HG03135 (cell line): ENCODE measurements around the gene DEPDC4.
"Not testable (repeated sequence)": the region's sequence is repeated elsewhere in the genome, so short reads cannot be mapped to it uniquely, and the experiment has no call there.

Experiments
- ATAC-seq: cut with Tn5 transposase; IDR thresholded peaks from one replicate; pipeline ENCODE4 v1.9.1; 2021; ENCODE audit warnings: mild to moderate bottlenecking, moderate library complexity; ENCODE audit not compliant: unreplicated experiment

The DEPDC4 gene

DNA sequence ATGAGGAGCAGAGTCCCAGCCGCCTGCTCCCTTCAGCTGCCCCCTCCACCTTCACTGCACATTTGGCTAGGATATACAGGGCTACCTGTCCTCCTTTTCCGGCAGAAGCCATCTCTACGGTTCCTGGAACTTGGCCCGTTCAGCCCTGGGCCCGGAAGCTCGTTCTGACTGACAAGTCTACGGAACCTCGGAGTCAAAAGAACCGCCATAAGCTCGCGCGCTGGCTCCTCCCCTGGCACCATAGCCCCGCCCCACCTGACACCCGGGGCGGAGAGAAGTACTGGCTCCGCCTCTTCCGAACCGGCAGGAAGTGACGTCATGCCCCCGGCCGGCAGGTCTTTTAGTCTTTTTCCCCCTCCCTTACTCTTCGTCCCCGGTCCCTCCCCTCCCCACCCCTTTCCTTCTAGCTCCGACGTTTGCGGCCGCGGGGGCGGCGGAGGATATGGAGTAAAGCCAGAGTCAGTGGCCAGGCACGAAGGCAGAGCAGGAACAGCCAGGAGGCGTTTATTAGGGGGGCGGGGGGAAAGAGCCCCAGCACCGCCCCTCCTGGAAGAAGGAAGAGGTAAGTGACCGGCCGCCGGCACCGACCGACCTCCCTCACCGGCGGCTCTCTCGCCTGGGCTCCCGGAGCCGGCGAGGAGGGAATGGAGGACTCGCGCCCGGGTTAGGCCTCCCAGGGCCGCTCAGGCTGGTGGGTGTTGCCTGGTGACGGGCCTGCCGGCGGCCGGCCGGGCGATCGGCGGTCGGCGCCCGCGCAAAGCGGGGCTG is at the start of gene DEPDC4, which contains the start of gene SCYL2:
Gene DEPDC4 (minus strand): TSS at position 245 of the 768 bp plus-strand sequence. CDS start 3 bp downstream, at position 242.
Gene SCYL2 (plus strand): TSS at position 343 of the 768 bp plus-strand sequence. CDS start 15,794 bp downstream, outside the sequence.
- ATAC-seq, result peak; percentile 94

DNA sequence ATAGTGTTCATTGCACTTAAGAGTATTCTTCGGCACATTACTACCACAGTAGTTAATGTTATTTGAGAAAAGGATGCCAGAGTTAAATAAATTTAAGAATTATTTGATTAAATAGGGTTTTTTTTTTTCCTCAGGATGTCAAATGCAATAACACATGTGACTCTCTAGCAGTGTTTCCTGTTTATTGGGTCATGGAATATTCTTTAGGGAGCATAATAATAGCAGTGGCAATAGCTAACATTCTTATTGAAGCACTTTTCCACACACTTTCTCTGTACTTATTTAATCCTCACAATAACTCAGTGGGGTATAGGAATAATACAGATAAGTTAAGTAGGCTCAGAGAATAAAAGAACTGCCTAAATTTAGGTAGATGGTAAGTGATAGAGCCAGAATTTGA is 44.4 kb upstream of the DEPDC4 start:
- ATAC-seq, result no peak

DNA sequence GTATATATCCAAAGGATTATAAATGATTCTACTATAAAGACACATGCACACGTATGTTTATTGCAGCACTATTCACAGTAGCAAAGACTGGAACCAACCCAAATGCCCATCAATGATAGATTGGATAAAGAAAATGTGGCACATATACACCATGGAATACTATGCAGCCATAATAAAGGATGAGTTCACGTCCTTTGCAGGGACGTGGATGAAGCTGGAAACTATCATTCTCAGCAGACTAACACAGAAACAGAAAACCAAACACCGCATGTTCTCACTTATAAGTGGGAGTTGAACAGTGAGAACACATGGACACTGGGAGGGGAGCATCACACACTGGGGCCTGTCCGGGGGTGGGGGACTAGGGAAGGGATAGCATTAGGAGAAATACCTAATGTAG is 41.3 kb upstream of the DEPDC4 start:
- not testable (repeated sequence) for ATAC-seq

DNA sequence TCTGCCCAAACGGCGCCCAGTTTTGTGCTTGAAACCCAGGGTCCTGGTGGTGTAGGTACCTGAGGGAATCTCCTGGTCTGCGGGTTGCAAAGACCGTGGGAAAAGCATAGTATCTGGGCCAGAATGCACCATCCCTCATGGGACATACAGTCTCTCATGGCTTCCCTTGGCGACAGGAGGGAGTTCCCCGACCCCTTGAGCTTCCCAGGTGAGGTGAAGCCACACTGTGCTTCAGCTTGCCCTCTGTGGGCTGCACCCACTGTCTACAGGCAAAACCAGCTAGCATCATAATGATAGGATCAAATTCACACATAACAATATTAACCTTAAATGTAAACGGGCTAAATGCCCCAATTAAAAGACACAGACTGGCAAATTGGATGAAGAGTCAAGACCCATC is 37.5 kb upstream of the DEPDC4 start:
- not testable (repeated sequence) for ATAC-seq

DNA sequence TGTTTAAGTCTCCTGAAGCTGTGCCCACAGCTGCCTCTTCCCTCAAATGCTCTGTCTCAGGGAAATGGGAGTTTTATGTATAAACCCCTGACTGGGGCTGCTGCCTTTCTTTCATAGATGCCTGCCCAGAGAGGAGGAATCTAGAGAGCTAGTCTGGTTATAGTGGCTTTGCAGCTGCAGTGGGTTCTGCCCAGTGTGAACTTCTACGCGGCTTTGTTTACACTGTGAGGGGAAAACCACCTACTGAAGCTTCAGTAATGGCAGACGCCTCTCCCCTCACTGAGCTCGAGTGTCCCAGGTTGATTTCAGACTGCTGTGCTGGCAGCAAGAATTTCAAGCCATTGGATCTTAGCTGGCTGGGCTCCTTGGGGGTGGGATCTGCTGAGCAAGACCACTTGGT is 37.0 kb upstream of the DEPDC4 start:
- no peak for ATAC-seq

DNA sequence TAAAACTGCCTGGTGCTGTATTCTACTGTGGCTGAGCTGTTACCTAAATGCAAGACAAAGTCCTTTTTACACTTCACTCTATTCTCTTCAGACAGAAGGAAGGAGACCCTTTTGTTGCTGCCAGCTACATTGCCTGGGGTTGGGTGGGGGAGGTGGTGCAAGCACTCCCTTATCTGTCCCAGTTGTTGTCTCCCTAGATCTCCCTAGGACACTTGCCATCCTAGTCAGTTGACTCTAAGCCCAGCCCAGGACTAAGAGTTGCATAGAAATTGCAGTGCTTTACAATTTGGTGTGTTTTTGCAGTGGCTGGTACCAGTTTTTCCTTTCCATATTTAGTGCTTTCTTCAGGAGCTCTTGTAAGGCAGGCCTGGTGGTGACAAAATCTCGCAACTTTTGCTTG is 35.2 kb upstream of the DEPDC4 start:
- no peak for ATAC-seq

DNA sequence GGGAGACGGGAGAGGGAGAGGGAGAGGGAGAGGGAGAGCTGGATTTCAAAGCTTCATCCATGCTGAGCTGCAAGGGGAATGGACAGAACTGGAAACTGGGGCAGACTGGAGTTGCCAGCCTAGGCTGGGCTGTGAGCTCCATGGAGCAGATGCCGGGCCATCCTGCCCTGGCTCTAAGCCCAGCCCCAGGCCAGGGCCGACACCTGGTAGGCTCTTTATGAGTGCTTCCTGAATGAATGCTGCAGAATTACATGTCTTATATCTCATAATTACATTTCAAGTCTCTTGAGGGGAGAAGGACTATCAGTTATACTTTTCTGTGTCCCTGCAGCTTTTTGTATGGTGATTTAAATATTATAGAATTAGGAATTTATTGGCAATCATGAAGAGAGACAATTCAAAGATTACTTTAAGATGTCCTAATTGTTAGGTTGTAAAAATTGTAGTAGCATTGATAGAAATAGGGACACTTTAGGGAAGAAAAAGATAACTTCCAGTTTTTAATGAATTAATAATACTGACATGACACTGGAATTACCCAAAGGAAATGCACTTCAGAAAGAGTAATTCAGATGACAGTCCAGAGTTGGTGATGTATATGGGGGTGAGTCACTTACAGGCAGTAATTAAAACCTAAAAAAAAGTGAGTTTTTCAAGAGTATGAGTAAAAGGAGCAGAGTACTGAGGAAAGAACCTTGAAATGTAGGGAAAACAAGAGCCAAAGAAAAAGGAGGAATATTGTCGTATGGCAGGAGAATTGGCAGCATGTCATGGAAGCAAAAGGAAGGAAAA is 29.1 kb upstream of the DEPDC4 start:
- ATAC-seq, result no peak

DNA sequence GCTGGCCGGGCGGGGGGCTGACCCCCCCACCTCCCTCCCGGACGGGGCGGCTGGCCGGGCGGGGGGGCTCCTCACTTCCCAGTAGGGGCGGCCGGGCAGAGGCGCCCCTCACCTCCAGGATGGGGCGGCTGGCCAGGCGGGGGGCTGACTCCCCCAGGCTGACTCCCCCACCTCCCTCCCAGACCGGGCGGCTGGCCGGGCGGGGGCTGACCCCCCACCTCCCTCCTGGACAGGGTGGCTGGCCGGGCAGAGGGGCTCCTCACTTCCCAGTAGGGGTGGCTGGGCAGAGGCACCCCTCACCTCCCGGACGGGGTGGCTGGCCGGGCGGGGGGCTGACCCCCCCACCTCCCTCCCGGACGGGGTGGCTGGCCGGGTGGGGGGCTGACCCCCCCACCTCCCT is 27.5 kb upstream of the DEPDC4 start:
- ATAC-seq, result not testable (repeated sequence)

DNA sequence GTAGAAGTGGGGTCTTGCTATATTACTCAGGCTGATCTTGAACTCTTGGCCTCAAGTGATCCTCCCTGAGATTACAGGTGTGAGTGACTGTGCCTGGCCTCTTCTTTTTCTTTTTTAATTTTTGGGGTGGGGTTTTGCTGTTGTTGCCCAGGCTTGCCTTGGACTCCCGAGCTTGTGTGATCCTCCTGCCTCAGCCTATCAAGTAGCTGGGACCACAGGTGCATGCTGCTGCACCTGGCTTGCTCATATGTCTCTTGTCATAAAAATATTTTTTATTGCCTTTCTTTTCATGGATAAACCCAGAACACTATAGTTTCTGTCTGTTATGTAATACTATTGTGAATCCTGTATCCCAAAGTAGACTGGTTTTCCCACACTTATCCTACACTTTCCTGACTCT is 26.1 kb upstream of the DEPDC4 start:
- ATAC-seq, result no peak

DNA sequence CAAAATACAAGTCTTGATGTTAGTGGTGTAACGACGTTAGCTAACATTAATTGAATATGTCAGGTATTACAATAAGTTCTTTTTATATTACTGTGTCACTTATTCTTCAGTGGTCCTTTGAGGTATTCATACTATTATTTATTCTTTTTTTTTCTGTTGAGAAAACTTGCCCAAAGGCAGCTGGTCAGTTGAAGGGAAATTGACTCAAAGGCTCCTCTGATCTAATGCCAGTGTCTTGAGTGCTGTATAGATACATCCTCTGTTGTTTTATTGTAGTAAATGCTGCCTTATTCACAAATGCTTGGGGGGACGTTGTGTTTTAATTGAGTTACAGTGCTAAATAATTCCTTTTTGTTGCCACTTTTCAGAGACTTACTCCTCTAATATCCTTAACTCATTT is 23.1 kb upstream of the DEPDC4 start:
- no peak for ATAC-seq

DNA sequence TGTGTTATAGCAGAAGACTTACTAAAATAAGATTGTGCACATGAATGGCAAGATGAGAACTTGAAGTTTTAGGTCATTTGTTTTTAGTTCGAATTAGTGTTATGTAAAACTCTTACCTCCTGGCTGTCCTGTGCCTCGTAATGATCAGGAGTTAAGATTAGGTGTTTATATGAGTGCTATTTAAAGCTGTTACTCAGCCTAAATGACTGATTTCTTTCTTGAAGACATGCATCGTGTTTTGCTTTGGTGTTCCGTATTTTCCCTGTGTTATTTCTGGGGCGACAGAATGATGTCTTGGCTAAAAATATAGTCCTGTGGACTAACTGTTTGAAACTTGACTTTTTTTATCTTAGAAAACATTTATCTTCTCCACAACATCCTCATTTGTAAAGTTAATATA is 22.2 kb upstream of the DEPDC4 start:
- no peak for ATAC-seq

DNA sequence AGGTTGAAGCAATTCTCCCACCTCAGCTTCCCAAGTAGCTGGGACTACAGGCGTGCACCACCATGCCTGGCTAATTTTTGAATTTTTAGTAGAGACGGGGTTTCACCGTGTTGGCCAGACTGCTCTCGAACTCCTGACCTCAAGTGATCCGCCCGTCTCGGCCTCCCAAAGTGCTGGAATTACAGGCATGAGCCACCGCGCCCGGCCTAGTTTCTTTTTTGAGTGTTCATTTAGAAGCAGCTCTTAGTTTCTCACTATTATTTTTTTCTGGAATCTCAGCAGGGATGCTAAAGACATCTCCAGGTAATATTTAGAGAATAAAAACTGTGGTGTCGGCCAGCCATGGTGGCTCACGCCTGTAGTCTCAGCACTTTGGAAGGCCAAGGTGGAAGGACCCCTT is 17.7 kb upstream of the DEPDC4 start:
- not testable (repeated sequence) for ATAC-seq

DNA sequence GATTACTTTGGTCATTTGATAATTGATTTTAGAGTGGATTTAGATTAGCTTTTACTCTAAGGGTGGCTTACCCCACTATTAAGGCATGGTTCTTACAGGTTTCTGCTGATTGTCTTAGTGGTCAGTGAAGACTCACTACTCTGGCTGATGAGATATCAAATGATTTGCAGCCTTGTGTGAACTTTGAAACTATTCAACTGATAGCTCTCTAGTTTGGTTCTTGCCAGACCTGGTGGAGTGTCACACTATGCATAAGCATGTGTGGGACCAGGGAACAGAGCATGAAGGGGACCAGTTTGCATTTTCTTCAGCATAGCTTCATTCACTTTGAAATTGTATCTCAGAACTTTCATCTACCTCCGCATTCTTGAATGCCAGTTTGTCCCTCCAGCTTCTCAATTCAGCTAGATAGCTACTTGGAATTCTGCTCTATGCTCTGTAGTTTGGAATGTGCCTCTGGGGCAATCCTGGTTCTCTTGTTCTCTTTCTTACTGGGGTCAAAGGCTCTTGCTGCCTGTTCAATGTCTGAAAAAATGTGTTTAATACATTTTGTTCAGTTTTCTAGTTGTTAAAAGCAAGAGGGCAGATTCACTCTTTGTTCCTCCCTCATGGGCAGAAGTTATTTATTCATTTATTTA is 12.8 kb upstream of the DEPDC4 start:
- no peak for ATAC-seq

DNA sequence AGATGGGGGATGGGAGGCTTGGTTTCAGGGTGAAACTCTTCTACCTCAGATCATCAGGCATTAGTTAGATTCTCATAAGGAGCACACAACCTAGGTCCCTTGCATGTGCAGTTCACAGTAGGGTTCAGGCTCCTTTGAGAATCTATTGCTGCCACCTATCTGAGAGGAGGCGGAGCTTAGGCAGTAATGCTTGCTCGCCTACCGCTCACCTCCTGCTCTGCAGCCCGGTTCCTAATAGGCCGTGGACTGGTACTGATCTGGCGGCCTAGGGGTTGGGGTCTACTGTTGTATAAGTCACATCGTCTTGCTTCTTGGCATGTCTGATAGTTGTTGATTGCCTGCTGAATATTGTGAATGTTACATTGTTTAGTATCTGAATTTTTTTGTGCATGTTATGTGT is 12.3 kb upstream of the DEPDC4 start:
- ATAC-seq, result no peak

DNA sequence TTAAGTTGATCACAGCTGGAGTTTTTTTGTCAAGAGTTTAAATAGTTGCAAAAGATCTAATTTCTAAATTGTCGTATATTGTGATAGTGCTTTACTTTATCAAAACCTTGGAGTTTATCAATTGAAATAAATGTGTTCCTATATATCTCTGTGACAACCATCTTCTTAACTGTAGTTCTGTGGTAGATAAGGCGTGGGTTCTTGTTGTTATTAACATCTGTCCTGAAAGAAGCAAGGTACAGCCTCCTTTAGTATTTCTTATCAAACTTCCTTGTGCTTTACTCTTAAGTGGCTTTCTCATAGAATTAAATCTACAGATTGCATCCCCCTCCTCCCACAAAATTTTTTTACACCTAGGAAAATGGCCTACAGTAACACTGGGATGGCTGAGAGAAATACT is 7.4 kb upstream of the DEPDC4 start:
- ATAC-seq, result no peak

DNA sequence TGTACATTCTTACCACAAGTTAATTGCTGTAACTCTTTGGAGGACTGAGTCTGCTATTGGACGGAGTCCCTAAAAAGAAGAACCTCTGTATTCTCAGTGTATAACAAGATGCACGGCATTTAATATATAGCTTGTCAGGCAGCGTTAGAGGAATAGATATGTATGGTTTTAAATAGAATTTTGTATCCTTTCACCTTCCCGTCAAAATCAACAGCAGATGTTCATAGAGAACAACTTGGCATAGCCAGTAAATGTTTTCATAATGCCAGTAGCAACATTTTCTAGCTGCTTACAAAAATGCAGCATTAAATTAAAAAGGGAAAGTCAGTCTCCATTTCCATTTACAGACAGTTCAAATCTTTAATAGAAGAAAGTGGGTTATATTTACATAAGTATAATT is 6.9 kb upstream of the DEPDC4 start:
- no peak for ATAC-seq

DNA sequence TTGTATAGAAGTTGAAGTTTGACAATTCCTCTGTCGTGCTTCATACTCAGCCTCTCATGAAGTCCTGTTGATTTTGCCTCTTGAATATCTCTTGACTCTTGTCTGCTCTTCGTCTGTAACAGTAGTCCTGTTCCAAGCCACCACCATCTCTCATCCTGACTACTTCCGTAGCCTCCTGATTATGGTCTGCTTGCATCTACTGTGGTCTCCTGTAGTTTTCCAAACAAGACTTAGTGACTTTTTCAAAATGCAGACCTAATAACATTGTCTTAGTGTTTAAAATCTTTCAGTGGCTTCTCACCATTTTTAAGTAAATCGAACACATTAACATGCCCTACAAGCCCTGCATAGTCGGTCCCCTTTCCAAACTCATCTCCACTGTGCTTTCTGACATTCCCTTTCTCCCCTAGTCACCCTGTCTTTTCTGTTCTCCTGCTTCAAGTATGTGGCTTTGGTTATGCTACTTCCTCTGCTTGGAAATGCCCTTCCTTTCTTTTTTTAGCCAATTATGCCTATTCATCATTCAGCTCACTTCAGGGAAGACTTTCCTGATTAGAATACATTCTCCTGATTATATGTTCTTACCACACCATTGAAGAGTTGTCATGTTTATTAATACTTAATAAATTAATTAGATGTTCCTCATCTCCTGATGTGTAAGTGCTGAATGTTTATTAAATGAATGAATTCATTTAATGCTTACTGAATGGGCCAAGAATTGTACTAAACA is 2.1 kb upstream of the DEPDC4 start:
- ATAC-seq, result no peak

DNA sequence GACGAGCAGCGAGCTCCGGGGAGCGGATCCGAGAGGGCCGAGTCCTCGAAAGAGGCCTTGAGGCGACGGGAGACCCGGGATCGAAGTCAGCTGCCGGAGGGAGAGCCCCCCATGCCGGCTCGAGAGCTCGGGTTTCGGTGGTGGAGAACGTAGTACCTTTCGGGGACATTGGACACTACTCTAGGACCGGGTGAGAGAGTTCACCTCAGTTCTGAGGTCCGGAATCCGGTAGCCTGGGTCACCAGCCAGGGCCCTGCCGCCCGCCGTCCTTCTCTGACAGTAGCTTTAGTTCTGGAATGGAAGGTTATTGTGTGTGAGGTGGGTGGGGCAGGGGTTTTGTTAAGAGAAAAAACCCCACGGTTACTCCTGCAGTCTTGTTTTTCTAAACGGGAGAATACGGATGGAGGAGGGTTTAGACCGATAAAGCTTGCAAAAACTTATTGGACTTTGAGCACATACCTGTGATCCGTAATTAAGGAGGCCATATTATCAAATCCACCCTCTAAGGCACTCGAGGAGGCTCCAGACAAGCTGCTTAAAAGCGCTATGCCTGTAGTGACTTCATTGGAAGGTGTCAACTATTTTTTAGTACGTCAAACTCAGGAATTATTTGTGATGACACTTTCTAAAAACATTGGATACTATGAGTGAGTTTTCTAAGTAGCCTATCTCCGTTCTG is 863 bp upstream of the DEPDC4 start:
- peak; percentile 8 for ATAC-seq

DNA sequence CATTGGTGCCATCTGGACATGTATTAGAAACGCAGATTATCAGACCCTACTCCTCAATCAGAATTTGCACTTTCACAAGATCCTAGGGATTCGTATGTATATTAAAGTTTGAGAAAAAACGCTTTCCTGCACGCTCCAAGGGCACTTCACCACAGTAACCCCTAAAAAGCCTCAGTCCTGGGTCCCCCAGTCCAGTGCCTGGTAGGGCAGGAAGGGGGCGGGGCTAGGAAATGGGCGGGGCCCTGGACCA is 369 bp downstream of the DEPDC4 start:
- ATAC-seq, result peak; percentile 88

DNA sequence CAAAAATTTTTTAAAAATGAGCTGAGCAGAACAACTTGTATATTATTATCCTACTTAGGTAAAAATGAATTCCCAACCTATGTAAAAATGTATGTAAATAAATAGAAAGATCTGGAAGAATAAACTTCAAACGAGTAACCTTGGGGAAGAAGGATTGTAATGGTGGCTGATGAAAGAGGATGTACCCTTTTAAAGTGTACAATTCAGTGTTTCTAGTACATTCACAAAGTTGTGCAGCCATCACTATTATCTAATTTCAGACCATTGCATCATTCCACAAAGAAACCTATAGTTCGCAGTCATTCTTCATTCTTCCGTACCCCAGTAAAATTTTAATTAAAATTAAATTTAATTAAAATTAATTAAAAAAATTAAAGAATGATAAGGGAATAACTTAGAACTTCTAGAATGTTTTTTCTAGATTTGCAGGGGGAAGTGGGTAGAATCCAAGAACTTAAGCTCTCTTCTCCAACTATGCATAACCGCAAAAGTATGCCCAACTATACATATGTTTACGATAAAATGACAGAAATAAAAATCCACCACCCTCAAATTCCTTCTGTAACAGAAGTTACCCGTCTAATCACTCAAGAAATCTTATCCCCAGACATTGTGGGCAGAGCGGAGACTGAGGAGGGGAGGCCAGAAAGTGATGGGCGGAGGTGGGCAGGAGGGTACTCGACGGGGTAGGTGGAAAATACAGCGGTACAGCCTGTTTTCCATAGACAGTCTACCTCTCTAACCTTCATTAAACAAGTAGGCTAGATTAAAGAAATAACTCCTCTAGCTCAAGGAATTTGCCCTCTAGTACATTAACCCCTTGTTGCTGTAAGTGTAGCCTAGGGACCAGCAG is 921 bp downstream of the DEPDC4 start:
- no peak for ATAC-seq
